Measurements from ENCODE around the gene NECTIN2. TPM values are rescaled to one million over a fixed set of nuclear protein-coding genes. Genes with fewer than 3 reads are reported as not detected.
A peak's percentile ranks its signal among the peaks of the same experiment; 100 is the strongest.

NECTIN2 gene
- 100 to 1,000 TPM in 4 of 7 donors, 10 to 100 TPM in 3; 94.1 to 136 (median 101) TPM for total RNA-seq
- polyA plus RNA-seq, result 10 to 100 TPM; 14.3 to 57.1 (median 41.6) TPM
- long read RNA-seq, donor 1, transcript NECTIN2-202 (6 exons, 2,112 nt), result major isoform, 20 of 39 reads
- long read RNA-seq, donor 1, transcript NECTIN2-201 (9 exons, 2,466 nt), result minor isoform, 8 of 39 reads
- long read RNA-seq, donor 1, partial matches to known transcripts, result 11 of 39 reads
- long read RNA-seq, donor 1, other reads (novel, unspliced or antisense), result 0 of 39 reads
- long read RNA-seq, donor 2, transcript NECTIN2-201 (9 exons, 2,466 nt), result minor isoform, 7 of 33 reads
- long read RNA-seq, donor 2, transcript NECTIN2-202 (6 exons, 2,112 nt), result major isoform, 20 of 33 reads
- long read RNA-seq, donor 2, partial matches to known transcripts, result 6 of 33 reads
- long read RNA-seq, donor 2, other reads (novel, unspliced or antisense), result 0 of 33 reads

GRCh38 chr19:44845612-44846454 is at the start of gene NECTIN2:
Gene NECTIN2, plus strand, starts transcription at chr19:44846297. Its CDS starts 229 bp downstream, at chr19:44846526.
- no peaks in the 10 kb centered on the region for H3K36me3 ChIP-seq
- peak within 1 kb of the TSS; percentile 56 to 79 (median 66) for H3K4me3 ChIP-seq
- WGBS, 5 donors, result 0 to 1% (median 1%) methylated on average over 54 to 67 of the region's 67 CpGs
- peaks cover 8 to 77% (median 59%) of the 10 kb centered on the region in 6 donors for H3K4me1 ChIP-seq
- TF ChIP-seq POLR2AphosphoS5 (IDR thresholded peaks at IDR 0.05), result peak; percentile 86 to 94 (median 92)
- TF ChIP-seq CTCF (IDR thresholded peaks at IDR 0.05 in 8 of 11, conservative IDR thresholded peaks at IDR 0.05 in 3 of 11), result peak; percentile 37 to 92 (median 66)
- peak in 1 of 3 donors; percentile 53 for TF ChIP-seq POLR2A (IDR thresholded peaks at IDR 0.05)
- H3K9me3 ChIP-seq, result no peaks in the 10 kb centered on the region
- peaks cover 0 to 40% (median 7%) of the 10 kb centered on the region in 7 donors for H3K27me3 ChIP-seq (replicated peaks in 1 of 7)
- intact Hi-C loops (cut with DNase I; ENCODE audit: low total_unique reads), result no loop called here
- DNase-seq, result peak; percentile 97
- peak within 1 kb of the TSS; percentile 79 to 98 (median 94) for H3K27ac ChIP-seq

- Histone ChIP-seq H3K36me3 (no peaks in the 10 kb centered on the region), H3K27me3 (replicated peaks in 1 of 7) (no peaks in the 10 kb centered on the region), H3K4me1 (peaks cover 0 to 34% (median 24%) of the 10 kb centered on the region in 6 donors), H3K27ac (peak overlapping the region in 7 of 8 donors; percentile 60 to 76 (median 68)), H3K4me3 (no peak overlapping the region), H3K9me3 (no peaks in the 10 kb centered on the region)
- intact Hi-C loops (cut with DNase I; ENCODE audit: low total_unique reads), result no loop called here
- no peak for DNase-seq
- 16 to 24% (median 18%) methylated on average over 12 of the region's 12 CpGs for WGBS, 5 donors
- TF ChIP-seq CTCF (IDR thresholded peaks at IDR 0.05 in 8 of 11, conservative IDR thresholded peaks at IDR 0.05 in 3 of 11) (no peak), POLR2A (IDR thresholded peaks at IDR 0.05) (no peak), POLR2AphosphoS5 (IDR thresholded peaks at IDR 0.05) (no peak)
Observed at GRCh38 chr19:44796701-44797115, 49.4 kb upstream of the NECTIN2 start.

- 59 to 87% (median 73%) methylated on average over 10 of the region's 10 CpGs for WGBS, 5 donors
- Histone ChIP-seq H3K4me3 (no peak overlapping the region), H3K27me3 (replicated peaks in 1 of 7) (no peaks in the 10 kb centered on the region), H3K36me3 (no peaks in the 10 kb centered on the region), H3K9me3 (peaks cover 0 to 5% (median 0%) of the 10 kb centered on the region in 8 donors), H3K4me1 (peaks cover 0 to 34% (median 24%) of the 10 kb centered on the region in 6 donors), H3K27ac (peak overlapping the region in 2 of 8 donors; percentile 23 to 44)
- TF ChIP-seq CTCF (IDR thresholded peaks at IDR 0.05 in 8 of 11, conservative IDR thresholded peaks at IDR 0.05 in 3 of 11) (no peak), POLR2A (IDR thresholded peaks at IDR 0.05) (no peak), POLR2AphosphoS5 (IDR thresholded peaks at IDR 0.05) (no peak)
- no peak for DNase-seq
- intact Hi-C loops (cut with DNase I; ENCODE audit: low total_unique reads), result loop anchor here (5.0 kb wide), 1 partner anchor 43 kb away; no protein-coding TSS in a partner anchor
Observed at GRCh38 chr19:44799627-44800346, 46.3 kb upstream of the NECTIN2 start.

Data from spleen (tissue), 13 donors.